CD4-positive, alpha-beta T cell treated with Interleukin-17A for 1 hour (primary cell): Measurements from ENCODE around the gene RET.
A peak's percentile ranks its signal among the peaks of the same experiment; 100 is the strongest.

Experiments
- DNase-seq: peaks from one replicate; pipeline ENCODE4 v3.0.0-alpha.2; 2020

RET gene

GRCh38 chr10:43123361-43124093, 46.7 kb downstream of the RET start:
- DNase-seq: no peak

DNA sequence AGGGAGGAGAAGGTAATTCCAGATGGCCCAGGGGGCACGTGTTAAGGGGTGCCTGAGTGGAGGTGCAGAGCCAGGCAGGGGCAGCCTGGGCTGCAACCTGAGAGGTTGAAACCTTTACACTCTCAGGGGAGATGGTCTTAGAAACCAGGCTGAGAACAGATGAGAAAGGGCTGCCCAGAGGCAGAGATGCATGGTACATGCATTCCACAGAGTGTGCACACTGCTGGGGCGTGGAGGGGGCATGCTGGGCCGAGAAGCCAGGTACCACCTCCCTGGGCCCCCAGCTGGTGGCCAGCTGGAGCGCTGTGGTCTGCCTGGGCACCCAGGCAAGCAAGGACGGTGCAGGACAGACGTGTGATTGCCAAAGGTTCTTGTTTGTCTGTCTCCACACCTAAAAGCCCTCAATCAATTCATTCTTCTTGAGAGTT, 47.2 kb downstream of the RET start:
- DNase-seq: no peak

DNA sequence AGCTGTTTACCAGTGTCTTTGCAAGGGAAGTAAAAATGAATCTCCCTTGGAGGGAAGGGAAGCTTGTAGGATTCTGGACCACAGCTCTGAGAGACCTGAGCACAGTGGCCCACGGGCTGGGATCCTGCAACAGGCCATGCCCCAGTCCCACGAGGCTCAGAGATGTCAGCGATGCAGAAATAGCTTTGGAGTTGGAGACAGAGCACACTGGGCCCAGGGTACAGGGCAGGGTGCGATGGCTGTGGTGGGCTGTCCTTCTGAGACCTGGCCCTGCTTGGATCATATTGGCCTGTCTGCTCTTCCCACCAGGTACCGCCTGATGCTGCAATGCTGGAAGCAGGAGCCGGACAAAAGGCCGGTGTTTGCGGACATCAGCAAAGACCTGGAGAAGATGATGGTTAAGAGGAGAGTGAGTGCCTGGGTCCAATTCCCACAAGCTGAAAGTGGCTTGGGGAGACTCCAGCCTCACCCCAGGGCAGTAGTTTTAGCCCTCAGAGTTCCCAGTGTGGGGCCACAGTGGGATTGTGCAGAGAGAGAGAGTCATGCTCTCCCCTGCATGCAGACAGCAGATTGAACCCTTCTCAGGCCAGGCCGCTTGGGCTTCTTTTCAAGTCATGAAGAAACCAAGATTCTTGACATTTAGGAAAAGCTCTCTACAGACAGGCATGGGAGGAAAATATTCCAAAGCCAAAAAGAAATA, 47.9 kb downstream of the RET start:
- DNase-seq: no peak

DNA sequence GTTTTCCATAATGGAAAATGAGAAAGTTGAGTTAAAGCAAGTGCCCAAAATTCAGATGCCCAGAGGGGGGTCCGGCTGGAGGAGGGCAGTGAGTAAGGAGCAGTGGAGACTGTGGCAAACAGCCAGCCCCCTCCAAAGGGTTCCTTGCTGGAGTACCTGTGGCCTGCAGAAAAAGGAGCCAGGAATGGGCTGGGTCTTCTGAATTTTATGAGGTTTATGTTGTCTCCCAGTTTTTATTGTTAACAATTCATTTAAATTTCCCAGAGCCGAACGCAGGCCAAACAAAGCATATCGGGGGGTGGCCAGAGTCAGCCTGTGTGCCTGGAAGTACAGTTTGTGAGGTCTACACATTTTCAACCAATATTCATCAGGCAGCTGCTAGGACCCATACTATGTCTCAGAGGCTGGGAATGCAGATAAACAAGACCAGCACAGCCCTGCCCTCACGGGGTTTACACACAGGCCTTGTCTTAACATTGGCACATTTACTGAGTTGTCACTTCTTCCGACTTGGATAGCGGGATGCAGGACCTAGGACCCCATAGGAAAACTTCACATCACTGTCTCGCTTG, 48.5 kb downstream of the RET start:
- no peak for DNase-seq

- DNase-seq: no peak
These were observed 49.2 kb downstream of the RET start for GRCh38 chr10:43125881-43126731.

DNA sequence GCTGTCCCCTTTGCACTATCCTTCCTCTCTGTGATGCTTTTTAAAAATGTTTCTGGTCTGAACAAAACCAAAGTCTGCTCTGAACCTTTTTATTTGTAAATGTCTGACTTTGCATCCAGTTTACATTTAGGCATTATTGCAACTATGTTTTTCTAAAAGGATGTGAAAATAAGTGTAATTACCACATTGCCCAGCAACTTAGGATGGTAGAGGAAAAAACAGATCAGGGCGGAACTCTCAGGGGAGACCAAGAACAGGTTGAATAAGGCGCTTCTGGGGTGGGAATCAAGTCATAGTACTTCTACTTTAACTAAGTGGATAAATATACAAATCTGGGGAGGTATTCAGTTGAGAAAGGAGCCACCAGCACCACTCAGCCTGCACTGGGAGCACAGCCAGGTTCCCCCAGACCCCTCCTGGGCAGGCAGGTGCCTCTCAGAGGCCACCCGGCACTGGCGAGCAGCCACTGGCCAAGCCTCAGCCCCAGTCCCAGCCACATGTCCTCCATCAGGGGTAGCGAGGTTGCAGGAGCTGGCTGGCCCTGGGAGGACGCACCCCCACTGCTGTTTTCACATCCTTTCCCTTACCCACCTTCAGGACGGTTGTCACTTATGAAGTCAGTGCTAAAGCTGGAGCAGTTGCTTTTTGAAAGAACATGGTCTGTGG, 50.0 kb downstream of the RET start:
- no peak for DNase-seq

DNA sequence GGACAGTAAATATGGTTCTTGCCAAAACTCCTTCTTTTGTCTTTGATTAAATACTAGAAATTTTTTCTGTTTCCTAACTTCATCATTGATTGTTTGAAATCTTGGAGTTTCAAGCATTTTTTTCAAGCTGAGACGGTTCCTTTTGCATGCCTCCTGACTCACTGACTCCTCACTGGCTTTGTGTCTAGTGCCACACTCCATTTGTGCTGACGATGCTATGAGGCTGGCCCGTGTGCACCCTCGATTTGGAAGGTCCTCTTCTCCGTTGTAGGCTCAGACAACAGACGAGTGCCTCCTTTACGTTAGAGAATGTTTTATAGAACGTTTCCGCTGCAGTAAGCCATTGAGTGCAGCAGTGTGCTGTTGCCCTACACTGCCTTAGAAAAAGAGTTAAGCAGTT, 50.6 kb downstream of the RET start:
- DNase-seq: no peak

DNA sequence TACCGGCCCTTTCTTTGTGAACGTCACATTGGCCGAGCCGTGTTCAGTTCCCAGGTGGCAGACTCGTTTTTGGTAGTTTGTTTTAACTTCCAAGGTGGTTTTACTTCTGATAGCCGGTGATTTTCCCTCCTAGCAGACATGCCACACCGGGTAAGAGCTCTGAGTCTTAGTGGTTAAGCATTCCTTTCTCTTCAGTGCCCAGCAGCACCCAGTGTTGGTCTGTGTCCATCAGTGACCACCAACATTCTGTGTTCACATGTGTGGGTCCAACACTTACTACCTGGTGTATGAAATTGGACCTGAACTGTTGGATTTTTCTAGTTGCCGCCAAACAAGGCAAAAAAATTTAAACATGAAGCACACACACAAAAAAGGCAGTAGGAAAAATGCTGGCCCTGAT, 51.5 kb downstream of the RET start:
- DNase-seq: no peak

DNA sequence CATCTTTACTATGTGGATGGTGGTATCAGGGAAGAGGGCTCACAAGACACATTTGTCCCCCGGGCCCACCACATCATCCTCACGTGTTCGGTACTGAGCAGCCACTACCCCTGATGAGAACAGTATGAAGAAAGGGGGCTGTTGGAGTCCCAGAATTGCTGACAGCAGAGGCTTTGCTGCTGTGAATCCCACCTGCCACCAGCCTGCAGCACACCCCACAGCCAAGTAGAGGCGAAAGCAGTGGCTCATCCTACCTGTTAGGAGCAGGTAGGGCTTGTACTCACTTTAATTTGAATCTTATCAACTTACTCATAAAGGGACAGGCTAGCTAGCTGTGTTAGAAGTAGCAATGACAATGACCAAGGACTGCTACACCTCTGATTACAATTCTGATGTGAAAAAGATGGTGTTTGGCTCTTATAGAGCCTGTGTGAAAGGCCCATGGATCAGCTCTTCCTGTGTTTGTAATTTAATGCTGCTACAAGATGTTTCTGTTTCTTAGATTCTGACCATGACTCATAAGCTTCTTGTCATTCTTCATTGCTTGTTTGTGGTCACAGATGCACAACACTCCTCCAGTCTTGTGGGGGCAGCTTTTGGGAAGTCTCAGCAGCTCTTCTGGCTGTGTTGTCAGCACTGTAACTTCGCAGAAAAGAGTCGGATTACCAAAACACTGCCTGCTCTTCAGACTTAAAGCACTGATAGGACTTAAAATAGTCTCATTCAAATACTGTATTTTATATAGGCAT, 52.3 kb downstream of the RET start:
- peak; percentile 40 for DNase-seq

- DNase-seq: no peak
These were observed 53.9 kb downstream of the RET start for GRCh38 chr10:43130770-43131171.

DNA sequence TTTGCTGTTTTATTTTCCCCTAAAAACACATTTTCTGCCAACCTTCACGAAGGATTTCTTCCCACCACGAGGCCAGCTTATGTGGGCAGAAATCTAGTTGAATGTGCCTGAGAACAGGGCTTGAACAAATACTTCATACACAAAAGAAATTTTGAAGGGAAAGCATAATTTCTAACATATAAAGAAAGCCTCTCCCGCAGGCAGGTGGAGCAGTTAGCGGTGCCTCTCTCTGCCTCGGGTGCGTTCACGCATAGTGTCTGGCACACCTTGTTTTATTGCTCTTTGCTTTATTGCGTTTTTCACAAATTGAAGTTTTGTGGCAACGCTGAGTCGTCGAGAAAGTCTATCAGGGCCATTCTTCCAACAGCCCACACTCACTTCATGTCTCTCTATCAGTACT, 54.4 kb downstream of the RET start:
- no peak for DNase-seq

GRCh38 chr10:43131906-43132305, 55.0 kb downstream of the RET start:
- no peak for DNase-seq

- no peak for DNase-seq
These were observed 56.3 kb downstream of the RET start for GRCh38 chr10:43132867-43133787.

- DNase-seq: no peak
These were observed 57.4 kb downstream of the RET start for GRCh38 chr10:43134126-43134905.

- no peak for DNase-seq
These were observed 58.2 kb downstream of the RET start for GRCh38 chr10:43135064-43135463.

GRCh38 chr10:43135656-43136055, 58.8 kb downstream of the RET start:
- no peak for DNase-seq

- no peak for DNase-seq
These were observed 59.6 kb downstream of the RET start for GRCh38 chr10:43136432-43136831.

- DNase-seq: no peak
These were observed 60.3 kb downstream of the RET start for GRCh38 chr10:43136995-43137716.

DNA sequence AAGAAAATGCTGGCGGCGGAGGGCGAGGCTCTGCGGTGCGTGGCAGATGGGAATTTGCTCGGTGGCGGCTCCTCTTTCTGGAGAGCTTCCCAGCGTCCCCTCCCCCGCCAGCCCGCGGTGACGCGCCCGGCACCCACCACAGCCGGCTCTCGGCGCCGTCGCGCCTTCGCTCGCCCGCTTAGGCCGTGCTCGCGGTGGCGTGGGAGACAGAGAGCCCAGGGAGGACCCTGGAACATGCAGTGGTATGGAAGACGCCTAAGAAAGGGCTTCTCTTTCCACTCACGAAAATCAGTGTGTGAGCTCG, 60.8 kb downstream of the RET start:
- DNase-seq: peak; percentile 35
